GM18870 (cell line): ENCODE measurements around the gene SLC25A30.
"Not testable (repeated sequence)": the region's sequence is repeated elsewhere in the genome, so short reads cannot be mapped to it uniquely, and the experiment has no call there.

ENCODE experiments used
- ATAC-seq: cut with Tn5 transposase; IDR thresholded peaks from one replicate; pipeline ENCODE4 v1.9.1; 2021; ENCODE audit warnings: moderate library complexity; ENCODE audit not compliant: unreplicated experiment

Gene SLC25A30

DNA sequence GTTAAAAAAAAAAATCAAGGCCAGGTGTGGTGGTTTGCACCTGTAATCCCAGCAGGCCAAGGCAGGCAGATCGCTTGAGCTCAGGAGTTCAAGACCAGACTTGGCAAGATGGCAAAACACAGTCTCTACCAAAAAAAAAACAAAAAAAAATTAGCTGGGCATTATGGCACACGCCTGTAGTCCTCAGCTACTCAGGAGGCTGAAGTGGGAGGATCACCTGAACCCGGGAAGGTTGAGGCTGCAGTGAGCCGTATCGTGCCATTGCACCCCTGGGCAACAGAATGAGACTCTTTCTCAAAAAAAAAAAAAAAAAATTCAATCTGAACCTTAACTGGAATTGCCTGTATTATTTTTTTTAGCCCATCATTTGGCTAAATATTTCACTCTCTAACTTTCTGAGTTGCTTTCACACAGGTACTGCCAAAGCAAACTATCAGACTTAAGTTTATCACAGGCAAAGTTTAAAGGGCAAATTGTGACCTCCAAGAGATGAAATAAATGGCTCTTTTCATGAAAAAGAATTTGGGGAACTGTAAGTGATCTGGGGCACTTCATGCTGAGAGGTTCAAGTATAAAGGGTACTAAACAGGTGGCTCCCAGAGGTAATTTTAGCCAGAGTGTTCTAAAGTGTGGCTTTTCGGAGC lies 14.7 kb upstream of the SLC25A30 start:
- no peak for ATAC-seq

GRCh38 chr13:45426056-45426841 lies 8.1 kb upstream of the SLC25A30 start:
- not testable (repeated sequence) for ATAC-seq

DNA sequence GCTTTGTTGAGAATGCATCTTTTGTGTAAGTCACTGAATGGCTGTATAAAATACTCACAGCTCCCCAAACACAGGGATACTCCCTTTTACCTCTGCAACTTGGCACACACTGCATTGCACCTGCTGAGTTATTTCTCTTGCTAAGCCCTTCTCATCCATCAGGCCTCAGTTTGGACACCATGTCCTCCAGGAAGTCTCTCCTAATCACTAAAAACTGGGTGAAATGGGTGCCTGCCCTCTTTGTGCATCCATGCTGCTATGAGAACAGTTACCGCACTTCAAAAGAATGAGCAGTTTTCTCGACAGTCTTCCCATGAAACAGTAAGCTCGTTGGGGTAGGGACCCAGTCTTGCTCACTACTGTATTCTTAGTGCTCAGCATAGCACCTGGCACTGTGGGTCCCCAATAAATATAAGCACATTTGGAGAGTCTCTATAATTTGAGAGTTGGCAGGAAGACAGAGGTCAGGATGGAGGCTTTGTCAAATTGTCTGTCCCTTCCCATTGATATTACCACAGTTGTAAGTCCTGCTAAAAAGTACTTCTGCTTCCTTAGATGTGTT lies 4.6 kb upstream of the SLC25A30 start:
- ATAC-seq: no peak

GRCh38 chr13:45419945-45420344 lies 1.8 kb upstream of the SLC25A30 start:
- ATAC-seq: no peak

GRCh38 chr13:45419389-45419788 lies 1.2 kb upstream of the SLC25A30 start:
- not testable (repeated sequence) for ATAC-seq

GRCh38 chr13:45416516-45417128 lies 1.6 kb downstream of the SLC25A30 start:
- ATAC-seq: no peak

DNA sequence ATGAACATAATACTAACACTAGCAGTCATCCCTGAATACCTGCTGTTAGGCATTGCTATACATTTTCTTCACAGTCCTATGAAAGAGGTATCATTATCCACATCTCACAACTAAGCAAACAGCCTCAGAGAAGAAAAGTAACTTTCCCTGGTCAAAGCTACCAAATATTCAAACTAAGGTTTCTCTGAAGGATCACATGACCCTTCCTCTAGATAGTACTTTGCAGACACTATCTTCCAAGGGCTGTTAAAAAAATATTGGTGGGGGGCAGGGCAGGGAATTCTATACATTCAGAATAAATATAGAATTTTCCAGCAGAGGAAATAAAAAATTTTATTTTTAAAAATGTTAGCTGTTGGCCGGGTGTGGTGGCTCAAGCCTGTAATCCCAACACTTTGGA lies 3.1 kb downstream of the SLC25A30 start:
- no peak for ATAC-seq

GRCh38 chr13:45413826-45414307 lies 4.3 kb downstream of the SLC25A30 start:
- ATAC-seq: no peak

DNA sequence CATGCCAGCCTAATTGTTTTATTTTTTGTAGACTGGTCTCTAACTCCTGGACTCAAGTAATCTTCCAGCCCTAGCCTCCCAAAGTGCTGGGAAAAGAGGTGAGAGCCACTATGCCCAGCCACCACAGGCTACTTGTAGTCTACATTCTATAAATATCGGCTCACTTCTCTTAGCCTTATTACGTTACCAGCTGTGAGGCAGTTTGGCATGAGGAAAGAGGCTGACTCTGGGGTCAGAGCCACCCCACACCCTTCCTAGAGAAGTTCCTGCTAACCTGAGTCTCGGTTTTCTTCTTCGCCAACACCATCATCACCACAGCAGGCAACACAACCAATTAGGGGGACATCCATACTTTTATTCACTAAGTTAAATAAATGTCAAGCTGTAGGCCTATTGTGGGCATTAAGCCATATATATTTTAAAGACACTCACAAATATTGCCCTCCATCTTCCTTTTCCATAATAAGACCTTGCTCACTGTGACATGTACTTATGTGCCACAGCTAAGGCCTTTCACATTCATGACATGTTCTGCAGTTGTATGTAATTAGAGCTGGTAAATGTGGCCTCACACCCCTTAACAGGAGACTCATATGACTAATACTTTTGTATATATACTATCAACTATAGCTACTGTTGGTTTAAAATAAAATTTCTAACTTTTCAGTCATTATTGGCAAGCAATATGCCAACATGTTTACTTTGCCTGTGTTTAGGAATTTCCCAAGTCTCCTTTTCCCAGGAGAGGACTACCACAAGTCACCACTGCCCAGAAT lies 5.7 kb downstream of the SLC25A30 start:
- no peak for ATAC-seq

- ATAC-seq: no peak
Observed at GRCh38 chr13:45411631-45412030, 6.5 kb downstream of the SLC25A30 start.

- no peak for ATAC-seq
Observed at GRCh38 chr13:45411221-45411620, 7.0 kb downstream of the SLC25A30 start.

DNA sequence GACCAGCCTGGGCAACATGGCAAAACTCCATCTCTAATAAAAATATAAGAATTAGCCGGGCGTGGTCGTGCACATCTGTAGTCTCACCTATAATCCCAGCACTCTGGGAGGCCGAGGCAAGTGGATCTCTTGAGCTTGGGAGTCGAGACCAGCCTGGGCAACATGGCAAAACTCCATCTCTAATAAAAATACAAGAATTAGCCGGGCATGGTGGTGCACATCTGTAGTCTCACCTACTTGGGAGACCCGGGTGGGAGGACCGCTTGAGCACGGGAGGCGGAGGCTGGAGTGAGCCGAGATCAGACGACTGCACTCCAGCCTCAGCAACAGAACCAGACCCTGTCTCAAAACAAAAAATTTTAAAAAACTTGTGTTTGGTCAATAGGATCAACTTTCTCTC lies 7.7 kb downstream of the SLC25A30 start:
- ATAC-seq: no peak

GRCh38 chr13:45410001-45410400 lies 8.2 kb downstream of the SLC25A30 start:
- ATAC-seq: no peak

- no peak for ATAC-seq
Observed at GRCh38 chr13:45406421-45406820, 11.8 kb downstream of the SLC25A30 start.

GRCh38 chr13:45403081-45403480 lies 15.1 kb downstream of the SLC25A30 start:
- ATAC-seq: no peak

DNA sequence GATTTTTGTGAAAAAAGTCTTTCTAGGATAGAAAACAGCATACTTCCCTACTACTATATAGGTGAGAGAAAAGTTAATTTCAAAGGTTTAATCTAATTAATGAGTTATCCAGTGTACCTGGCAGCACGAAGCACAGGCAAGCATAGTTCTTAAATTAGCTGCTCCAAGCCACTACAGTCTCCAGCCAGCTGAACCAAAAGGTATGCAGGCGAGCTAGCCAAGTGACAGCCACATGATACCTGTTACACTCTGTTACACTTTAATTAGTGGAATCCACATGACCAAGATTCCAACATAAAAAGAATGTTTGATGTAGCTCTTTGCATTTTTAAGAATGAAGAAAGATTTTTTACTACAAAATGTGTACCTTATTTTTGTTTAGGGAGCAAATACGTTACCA lies 15.5 kb downstream of the SLC25A30 start:
- no peak for ATAC-seq

DNA sequence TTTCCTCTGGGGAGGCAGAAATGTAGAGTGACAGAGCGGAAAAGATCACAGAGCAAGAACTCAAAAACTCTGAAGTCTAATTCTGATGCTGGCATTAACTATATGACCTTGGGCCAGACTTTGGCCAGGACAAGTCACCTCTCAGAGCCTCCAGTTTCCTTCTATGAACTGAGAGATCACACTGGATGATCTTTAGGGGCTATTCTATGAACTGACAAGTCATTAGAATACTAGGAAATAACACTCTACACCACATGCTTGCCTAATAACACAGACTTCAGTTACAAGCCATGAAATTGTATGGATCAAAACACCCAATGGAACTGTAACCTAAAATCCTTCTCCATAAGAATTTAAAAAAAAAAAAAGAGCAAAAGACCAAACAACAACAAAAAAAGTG lies 16.9 kb downstream of the SLC25A30 start:
- ATAC-seq: no peak

- ATAC-seq: no peak
Observed at GRCh38 chr13:45398877-45399276, 19.3 kb downstream of the SLC25A30 start.

- ATAC-seq: no peak
Observed at GRCh38 chr13:45396533-45397095, 21.6 kb downstream of the SLC25A30 start.

DNA sequence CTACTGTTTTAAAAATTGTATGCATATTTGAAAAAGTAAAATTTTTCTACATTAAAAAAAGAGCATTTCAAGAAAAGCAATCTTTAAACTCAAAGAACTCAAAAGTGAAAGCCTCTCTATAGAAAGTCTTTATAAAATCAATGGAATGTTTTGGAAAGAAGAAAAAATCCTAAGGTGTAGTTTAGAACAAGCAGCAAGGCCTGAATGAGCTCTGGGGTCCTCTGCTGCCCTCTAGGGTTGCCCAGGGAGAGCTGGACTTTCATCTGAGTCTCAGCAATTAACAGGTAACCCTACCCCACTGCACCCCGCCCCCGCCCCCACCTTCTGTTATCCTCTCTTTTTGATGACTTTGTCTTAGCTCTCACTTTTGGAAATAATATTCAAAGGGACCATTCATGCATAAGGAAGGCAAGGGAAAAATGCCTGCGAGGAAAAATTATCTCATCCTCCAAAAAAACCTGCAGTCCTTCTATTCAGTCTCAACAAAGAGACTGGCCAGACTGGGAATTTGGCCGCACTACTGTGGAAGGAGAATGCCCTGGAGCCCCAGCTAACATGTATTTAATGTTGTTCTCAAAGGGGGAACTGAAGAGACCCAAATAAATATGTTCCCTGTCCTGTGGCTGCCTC lies 24.1 kb downstream of the SLC25A30 start:
- no peak for ATAC-seq
